Subcutaneous adipose tissue (tissue), 4 donors: Measurements from ENCODE around the gene PLP2. TPM values are rescaled to one million over a fixed set of nuclear protein-coding genes. Genes with fewer than 3 reads are reported as not detected.

ENCODE experiments used
- total RNA-seq, 4 donors: library from RNA; depleted of rRNA; stranded (reverse); fragments of >200 nt; gene quantifications; one replicate each; pipeline ENCODE4 v1.1.0, GENCODE V29; 2016
- TF ChIP-seq, protein P1 (sequence below): fragments of 450-650 bp; IDR thresholded peaks from one replicate; pipeline ENCODE4 v1.5.1; 2016; ENCODE audit warnings: low read depth, mild to moderate bottlenecking, control low read depth, antibody characterized with exemption, moderate library complexity

Gene PLP2
- total RNA-seq, 4 donors from 2014 or later = 19.0 to 62.0 (median 37.2) TPM

DNA sequence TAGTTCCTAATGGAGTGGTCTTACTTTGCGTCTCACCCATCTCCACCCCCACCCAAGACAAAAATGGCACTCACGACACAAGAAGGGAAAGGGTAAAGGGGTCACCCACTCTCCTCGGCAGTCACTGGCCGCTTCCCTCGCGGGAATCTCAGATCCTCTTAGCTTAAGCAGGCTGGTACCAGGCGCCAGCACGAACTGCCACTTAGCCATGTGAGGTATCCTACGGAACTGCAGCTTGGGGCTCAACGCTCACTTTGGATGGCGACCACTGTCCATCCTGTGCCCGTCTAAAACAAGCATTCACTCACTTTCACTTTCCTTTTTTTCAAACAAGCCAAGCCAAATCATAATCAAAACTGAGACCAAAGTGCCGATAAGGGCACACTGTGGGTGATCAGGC lies 23.8 kb upstream of the PLP2 start:
- TF ChIP-seq, protein P1, sequence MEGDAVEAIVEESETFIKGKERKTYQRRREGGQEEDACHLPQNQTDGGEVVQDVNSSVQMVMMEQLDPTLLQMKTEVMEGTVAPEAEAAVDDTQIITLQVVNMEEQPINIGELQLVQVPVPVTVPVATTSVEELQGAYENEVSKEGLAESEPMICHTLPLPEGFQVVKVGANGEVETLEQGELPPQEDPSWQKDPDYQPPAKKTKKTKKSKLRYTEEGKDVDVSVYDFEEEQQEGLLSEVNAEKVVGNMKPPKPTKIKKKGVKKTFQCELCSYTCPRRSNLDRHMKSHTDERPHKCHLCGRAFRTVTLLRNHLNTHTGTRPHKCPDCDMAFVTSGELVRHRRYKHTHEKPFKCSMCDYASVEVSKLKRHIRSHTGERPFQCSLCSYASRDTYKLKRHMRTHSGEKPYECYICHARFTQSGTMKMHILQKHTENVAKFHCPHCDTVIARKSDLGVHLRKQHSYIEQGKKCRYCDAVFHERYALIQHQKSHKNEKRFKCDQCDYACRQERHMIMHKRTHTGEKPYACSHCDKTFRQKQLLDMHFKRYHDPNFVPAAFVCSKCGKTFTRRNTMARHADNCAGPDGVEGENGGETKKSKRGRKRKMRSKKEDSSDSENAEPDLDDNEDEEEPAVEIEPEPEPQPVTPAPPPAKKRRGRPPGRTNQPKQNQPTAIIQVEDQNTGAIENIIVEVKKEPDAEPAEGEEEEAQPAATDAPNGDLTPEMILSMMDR = no peak

DNA sequence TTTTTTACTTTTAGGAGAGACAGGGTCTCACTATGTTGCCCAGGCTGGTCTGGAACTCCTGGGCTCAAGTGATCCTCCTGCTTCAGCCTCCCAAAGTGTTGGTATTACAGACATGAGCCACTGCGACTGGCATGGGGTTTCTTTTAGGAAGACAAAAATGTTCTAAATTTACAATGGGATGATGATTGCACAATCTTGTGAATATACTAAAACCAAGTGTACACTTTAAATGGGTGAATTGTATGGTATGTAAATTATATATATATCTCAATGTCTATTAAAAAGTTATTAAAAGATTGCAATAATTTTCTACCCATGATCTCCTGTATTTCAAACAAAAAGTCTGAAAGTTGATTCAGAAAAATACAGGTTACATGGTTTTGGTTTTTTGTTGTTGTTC lies 18.2 kb upstream of the PLP2 start:
- TF ChIP-seq, protein P1 = no peak

DNA sequence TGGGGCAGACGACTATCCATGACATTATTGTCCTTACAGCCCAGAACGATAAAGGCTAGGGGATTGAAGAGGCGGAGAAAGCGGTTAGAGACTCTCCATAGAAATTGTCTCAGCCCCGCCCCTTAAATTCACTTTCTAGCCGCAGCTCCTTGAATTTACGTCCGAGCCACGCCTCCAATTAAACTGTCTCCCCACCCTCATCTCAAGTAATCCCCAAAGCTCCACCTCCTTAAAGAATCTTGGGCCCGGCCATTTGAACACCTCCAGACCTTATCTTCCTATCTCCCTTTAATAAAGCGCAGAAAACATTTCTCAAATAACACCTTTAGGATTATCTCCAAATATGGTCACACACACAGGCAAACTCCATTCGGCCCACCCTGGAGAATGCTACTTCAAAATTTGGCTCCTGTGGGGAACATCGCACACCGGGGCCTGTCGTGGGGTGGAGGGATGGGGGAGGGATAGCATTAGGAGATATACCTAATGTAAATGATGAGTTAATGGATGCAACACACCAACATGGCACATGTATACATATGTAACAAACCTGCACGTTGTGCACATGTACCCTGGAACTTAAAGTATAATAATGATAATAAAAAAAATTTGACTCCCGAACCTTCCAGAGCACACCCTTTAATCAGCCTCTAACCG lies 16.3 kb upstream of the PLP2 start:
- TF ChIP-seq, protein P1 = no peak

DNA sequence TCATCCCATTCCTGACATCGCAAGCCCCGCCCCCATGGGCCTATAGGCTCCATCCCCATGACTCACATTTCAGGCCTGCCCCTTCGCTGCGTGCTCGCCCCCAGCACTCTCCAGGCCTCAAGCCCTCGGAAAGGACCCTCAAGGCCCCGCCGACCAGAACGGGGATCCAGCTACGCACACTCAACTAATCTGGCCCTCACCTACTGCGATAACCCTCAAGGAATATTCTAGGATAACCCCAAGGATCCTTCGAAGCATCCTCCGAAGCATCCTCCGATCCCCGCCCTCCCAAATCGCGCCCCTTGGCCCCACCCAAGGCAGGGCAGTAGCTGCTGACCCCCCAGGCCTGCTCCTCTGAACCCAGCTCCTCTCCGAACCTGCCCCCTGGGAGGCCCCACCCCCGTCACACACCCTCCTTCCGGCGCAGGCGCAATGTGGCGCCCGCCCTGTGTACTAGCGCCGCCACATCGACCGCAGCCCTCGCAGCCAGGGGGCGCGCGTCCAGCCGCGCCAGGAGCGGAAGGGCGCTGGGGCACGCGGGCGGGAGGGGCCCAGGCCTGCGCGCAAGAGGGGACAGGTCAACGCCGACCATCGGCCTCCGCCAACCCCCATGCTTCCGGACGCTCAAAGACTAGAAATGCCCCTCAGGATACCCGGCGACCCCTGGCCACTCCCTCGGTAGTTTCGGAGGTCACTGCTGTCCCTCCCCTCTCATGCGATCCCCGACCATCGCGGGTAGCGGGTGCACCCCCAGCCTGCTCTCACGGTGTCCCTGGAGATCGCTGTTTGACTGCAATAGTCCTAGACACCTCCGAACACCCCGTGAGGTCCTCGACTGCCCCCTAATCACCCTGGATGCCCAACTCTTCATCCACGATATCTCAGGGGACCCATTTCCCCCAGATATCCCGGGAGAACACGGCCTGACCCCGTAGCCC lies 15.5 kb upstream of the PLP2 start:
- TF ChIP-seq, protein P1 = no peak

DNA sequence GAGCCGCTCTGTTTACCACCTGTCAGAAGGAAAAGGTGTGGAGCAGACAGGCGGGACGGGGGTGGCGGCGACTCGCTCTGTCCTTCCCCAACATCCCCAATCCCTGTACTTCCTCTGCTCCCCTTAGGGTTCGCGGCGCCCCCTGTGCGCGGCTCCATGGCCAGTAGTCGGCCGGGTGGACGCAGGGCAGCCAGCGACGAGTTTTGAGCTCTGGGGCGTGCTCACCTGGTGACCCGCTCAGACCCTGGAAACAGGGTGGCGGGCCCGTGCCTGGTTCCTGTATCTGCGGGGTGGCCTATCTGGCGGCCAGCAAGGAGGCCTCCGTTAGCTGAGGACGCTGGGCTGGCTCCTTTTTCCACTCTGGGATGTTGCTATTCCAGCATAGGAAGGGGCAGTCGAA lies 14.5 kb upstream of the PLP2 start:
- TF ChIP-seq, protein P1 = no peak

DNA sequence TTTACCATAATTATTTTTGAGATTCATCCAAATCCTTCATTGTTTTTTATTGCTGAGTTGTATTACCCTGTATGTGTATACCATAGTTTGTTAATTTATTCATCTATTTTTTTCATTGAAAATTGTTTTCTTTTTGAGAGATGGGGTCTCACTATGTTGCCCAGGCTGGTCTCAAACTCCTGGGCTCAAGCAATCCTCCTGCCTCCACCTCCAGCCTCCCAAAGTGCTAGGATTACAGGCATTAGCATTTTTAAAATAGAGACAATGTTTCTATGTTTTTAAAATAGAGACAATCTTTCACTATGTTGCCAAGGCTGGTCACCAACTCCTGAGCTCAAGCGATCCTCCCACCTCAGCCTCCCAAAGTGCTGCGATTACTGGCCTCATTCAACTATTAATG lies 10.8 kb upstream of the PLP2 start:
- TF ChIP-seq, protein P1 = no peak

DNA sequence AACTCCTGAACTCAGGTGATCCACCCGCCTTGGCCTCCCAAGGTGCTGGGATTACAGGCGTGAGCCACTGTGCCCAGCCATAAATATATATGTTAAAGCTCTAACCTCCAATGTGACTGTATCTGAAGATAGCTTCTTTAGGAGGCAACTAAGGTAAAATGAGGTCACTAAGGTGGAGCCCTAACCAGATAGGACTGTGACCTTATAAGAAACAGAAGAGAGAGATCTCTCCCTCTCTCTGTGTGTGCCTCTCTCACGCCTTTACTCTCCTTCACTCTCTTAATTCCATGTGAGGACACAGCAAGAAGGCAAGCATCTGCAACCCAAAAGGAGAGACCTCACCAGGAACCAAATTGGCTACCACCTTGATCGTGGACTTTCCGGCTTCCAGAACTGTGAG lies 10.1 kb upstream of the PLP2 start:
- TF ChIP-seq, protein P1 = no peak
